GM12878 (cell line): ENCODE measurements around the gene DNAJC3. TPM values are rescaled to one million over a fixed set of nuclear protein-coding genes. Genes with fewer than 3 reads are reported as not detected.
"Not testable (repeated sequence)": the region's sequence is repeated elsewhere in the genome, so short reads cannot be mapped to it uniquely, and the experiment has no call there.

Source experiments
- ATAC-seq: fragments of 200-7000 bp; cut with Tn5 transposase; 3 replicates; pipeline ENCODE4 v1.9.1; 2020; ENCODE audit warnings: mild to moderate bottlenecking, moderate library complexity
- BruUV-seq: library from RNA; stranded (reverse); fragments of 400-500 nt; replicated peaks from 2 replicates; lab custom pipeline; 2021; lab: Mats Ljungman, UMichigan
- CTCF ChIA-PET: fragments of 300-600 bp; sonication (Branson Sonifier 250); formaldehyde crosslinking; extraction: SDS; loops from one replicate; lab custom pipeline; 2021; ENCODE audit warnings: inconsistent platforms; lab: Yijun Ruan, JAX
- POLR2A ChIA-PET: fragments of 350-600 bp; formaldehyde crosslinking; extraction: SDS; loops from one replicate; lab custom pipeline; 2021; ENCODE audit warnings: inconsistent platforms; lab: Charles Lee
- RAD21 ChIA-PET: fragments of 300-600 bp; sonication (Branson Sonifier 250); formaldehyde crosslinking; loops from one replicate; lab custom pipeline; 2023; ENCODE audit warnings: antibody characterized with exemption; ENCODE audit not compliant: unreplicated experiment; lab: Charles Lee
- SMC1A ChIA-PET: fragments of 300-600 bp; sonication (Branson Sonifier 250); formaldehyde crosslinking; loops from one replicate; lab custom pipeline; 2023; ENCODE audit not compliant: unreplicated experiment, uncharacterized antibody; lab: Charles Lee
- DNase-seq: peaks from one replicate; pipeline ENCODE4 v3.0.0-alpha.2; 2011; ENCODE audit warnings: low read depth, low spot score
- FAIRE-seq: peaks from 3 replicates; lab custom pipeline; 2011; peaks lifted over from hg19 to GRCh38; lab: Jason Lieb, UNC
- H2AFZ ChIP-seq: 2 replicates; pipeline ENCODE4 v1.6.0; 2011; ENCODE audit warnings: low read depth, low read length, control low read depth; ENCODE audit not compliant: control insufficient read depth
- H3K27ac ChIP-seq: 2 replicates; pipeline ENCODE4 v1.5.1; 2011; ENCODE audit warnings: control low read depth; ENCODE audit not compliant: control insufficient read depth, insufficient read depth
- H3K27me3 ChIP-seq, 2 experiments: replicated peaks in 1 of 2; 2 replicates each; pipeline versions ENCODE4 v1.6.0 to v1.6.1; 2011; ENCODE audit warnings: low read length in 1 of 2; ENCODE audit not compliant: control insufficient read depth in 2 of 2, insufficient read depth in 2 of 2
- H3K36me3 ChIP-seq, 2 experiments: 2 replicates each; pipeline ENCODE4 v1.5.1; 2011; ENCODE audit warnings: low read length in 1 of 2; ENCODE audit not compliant: control insufficient read depth in 2 of 2, insufficient read depth in 2 of 2
- H3K4me1 ChIP-seq: 2 replicates; pipeline ENCODE4 v1.6.1; 2011; ENCODE audit warnings: mild to moderate bottlenecking, low read length, moderate library complexity, mixed read lengths; ENCODE audit not compliant: control insufficient read depth, insufficient read depth
- H3K4me2 ChIP-seq: 2 replicates; pipeline ENCODE4 v1.6.0; 2011; ENCODE audit warnings: control low read depth; ENCODE audit not compliant: control insufficient read depth, insufficient read depth
- H3K4me3 ChIP-seq: fragments of 200-600 bp; sonication (generic); 2 replicates; pipeline ENCODE4 v1.5.1; 2016
- H3K79me2 ChIP-seq: 2 replicates; pipeline ENCODE4 v1.6.0; 2011; ENCODE audit warnings: low read length; ENCODE audit not compliant: control insufficient read depth, insufficient read depth
- H3K9ac ChIP-seq: 2 replicates; pipeline ENCODE4 v1.8.0; 2011; ENCODE audit warnings: low read length, control low read depth, mixed read lengths; ENCODE audit not compliant: control insufficient read depth, insufficient read depth
- H3K9me3 ChIP-seq: replicated peaks from 3 replicates; pipeline ENCODE4 v1.5.1; 2011; ENCODE audit warnings: mild to moderate bottlenecking, low read length; ENCODE audit not compliant: control insufficient read depth, insufficient read depth
- H4K20me1 ChIP-seq: 2 replicates; pipeline ENCODE4 v1.6.0; 2011; ENCODE audit not compliant: control insufficient read depth, insufficient read depth
- IKZF1 ChIP-seq: fragments of 450-650 bp; conservative IDR thresholded peaks from 2 replicates; pipeline ENCODE4 v1.6.1; 2017; ENCODE audit warnings: antibody characterized with exemption, mild to moderate bottlenecking
- SMAD5 ChIP-seq: IDR thresholded peaks from 2 replicates; pipeline ENCODE4 v1.6.1; 2016; ENCODE audit warnings: antibody characterized with exemption, low read depth
- WGBS: methylation state at CpG from one replicate; pipeline ENCODE4 v1.1.6; 2016; ENCODE audit warnings: low lambda C conversion rate; ENCODE audit not compliant: insufficient replicate concordance, insufficient coverage; ENCODE audit errors: missing lambda C conversion rate; 5-methylcytosine and 5-hydroxymethylcytosine counted together
- in situ Hi-C: fragments of 300-500 bp; cut with MboI; formaldehyde crosslinking; loops from 9 replicates; pipeline ENCODE4 v1.14.3; 2018; ENCODE audit warnings: mixed read lengths
- intact Hi-C: fragments of 100-400 bp; cut with micrococcal nuclease; formaldehyde crosslinking; loops from one replicate; pipeline ENCODE4 v1.14.2; 2022; ENCODE audit not compliant: unreplicated experiment
- polyA plus RNA-seq, 11 experiments: library from polyadenylated mRNA; depleted of rRNA in 4 of 11; unstranded in 6 of 11; stranded (reverse) in 5 of 11; fragments of >200 nt; fragmentation: Nextera tagmentation in 4 of 11; fragmentation: Illumina TruSeq in 1 of 11; extraction: Ambion mirVana in 4 of 11; extraction: Trizol in 1 of 11; gene quantifications; 1 replicate in 1 of 11; 2 replicates in 10 of 11; pipeline versions ENCODE4 v1.2.1 to v1.2.3, GENCODE V29; 2011 to 2016; ENCODE audit warnings: inconsistent platforms in 2 of 11, missing spikeins in 2 of 11, low read depth in 1 of 11
- total RNA-seq, 4 experiments: library from RNA; depleted of rRNA in 3 of 4; stranded (reverse); fragments of >200 nt in 3 of 4; fragmentation: Illumina TruSeq in 1 of 4; extraction: Trizol in 1 of 4; gene quantifications; 2 replicates each; pipeline versions ENCODE4 v1.2.1 to v1.2.3, GENCODE V29; 2013 to 2021
- TF ChIP-seq, protein P1 (sequence below): IDR thresholded peaks from 2 replicates; pipeline ENCODE4 v1.6.1; 2011; ENCODE audit warnings: low read depth, low read length, improper control_type of control experiment, borderline replicate concordance
- TF ChIP-seq, protein P2 (sequence below): fragments of 450-650 bp; IDR thresholded peaks from 2 replicates; pipeline ENCODE4 v1.6.1; 2017; ENCODE audit warnings: low read depth, mild to moderate bottlenecking, moderate library complexity

The DNAJC3 gene
- total and polyA plus RNA-seq, 10 of the 15 experiments (the other 5 are each of a cell fraction or from before 2014, with no cell fraction given), result 9.3 to 37.4 (median 19.0) TPM

DNA sequence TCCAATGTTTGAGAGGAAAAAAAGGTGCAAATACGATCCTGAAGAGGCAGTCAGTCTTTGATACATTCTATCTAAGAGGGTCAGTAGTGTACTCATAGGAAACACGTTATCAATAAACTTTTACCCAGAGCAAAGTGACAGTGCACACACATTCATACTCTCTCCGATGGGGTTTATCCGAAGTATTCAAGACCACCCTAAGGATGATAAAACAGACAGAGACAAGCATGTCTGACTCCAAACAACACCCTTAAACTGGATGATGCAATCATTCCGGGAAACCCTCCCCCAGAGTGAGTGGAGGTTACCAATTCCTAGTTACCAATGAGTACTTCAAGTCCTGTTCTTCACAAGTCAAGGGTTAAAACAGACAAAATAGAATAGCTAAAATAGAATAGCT, 79.1 kb downstream of the DNAJC3 start (continued):
- TF ChIP-seq, protein P1, sequence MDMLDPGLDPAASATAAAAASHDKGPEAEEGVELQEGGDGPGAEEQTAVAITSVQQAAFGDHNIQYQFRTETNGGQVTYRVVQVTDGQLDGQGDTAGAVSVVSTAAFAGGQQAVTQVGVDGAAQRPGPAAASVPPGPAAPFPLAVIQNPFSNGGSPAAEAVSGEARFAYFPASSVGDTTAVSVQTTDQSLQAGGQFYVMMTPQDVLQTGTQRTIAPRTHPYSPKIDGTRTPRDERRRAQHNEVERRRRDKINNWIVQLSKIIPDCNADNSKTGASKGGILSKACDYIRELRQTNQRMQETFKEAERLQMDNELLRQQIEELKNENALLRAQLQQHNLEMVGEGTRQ, result no peak
- no peak for TF ChIP-seq IKZF1
- TF ChIP-seq, protein P2, sequence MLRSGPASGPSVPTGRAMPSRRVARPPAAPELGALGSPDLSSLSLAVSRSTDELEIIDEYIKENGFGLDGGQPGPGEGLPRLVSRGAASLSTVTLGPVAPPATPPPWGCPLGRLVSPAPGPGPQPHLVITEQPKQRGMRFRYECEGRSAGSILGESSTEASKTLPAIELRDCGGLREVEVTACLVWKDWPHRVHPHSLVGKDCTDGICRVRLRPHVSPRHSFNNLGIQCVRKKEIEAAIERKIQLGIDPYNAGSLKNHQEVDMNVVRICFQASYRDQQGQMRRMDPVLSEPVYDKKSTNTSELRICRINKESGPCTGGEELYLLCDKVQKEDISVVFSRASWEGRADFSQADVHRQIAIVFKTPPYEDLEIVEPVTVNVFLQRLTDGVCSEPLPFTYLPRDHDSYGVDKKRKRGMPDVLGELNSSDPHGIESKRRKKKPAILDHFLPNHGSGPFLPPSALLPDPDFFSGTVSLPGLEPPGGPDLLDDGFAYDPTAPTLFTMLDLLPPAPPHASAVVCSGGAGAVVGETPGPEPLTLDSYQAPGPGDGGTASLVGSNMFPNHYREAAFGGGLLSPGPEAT, result no peak
- no peak for TF ChIP-seq SMAD5

DNA sequence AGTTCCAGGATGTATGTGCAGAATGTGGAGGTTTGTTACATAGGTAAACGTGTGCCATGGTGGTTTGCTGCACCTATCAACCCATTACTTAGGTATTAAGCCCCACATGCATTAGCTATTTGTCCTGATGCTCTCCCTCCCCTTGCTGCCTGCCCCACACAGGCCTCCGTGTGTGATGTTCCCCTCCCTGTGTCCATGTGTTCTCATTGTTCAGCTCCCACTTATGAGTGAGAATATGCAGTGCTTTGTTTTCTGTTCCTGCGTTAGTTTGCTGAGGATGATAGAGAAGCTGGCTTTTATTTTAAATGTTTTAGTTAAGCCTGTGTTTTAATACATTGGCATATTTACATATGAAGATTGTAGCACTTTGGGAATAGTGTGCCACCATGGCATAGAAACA, 85.7 kb downstream of the DNAJC3 start:
- H4K20me1 ChIP-seq, ATAC-seq, H3K9me3 ChIP-seq, H3K4me3 ChIP-seq, BruUV-seq, intact Hi-C loops, H3K27me3 ChIP-seq, H3K27ac ChIP-seq, H3K4me1 ChIP-seq, H2AFZ ChIP-seq, FAIRE-seq, DNase-seq, H3K9ac ChIP-seq, H3K4me2 ChIP-seq, in situ Hi-C loops, H3K79me2 ChIP-seq: not testable (repeated sequence)
- SMC1A ChIA-PET, result interaction anchor here (0.8 to 1.8 kb wide), 5 partner anchors 9 to 28 kb away, joined by 3 to 8 read pairs (median 3); no protein-coding TSS in a partner anchor
- WGBS, result 98% methylated on average over 3 of the region's 3 CpGs
- CTCF ChIA-PET, result interaction anchor here (0.6 kb wide), 1 partner anchor 19 kb away, joined by 3 read pairs; no protein-coding TSS in a partner anchor
- POLR2A ChIA-PET, result interaction anchor here (0.8 to 2.1 kb wide), 2 partner anchors 12 to 86 kb away, joined by 3 to 4 read pairs; partner anchors contain the start of gene DNAJC3
- H3K36me3 ChIP-seq, result peaks cover 0 to 19% of the 10 kb centered on the region in 2 experiments; a peak in 3 of 4 replicates
- RAD21 ChIA-PET, result interaction anchor here (1.2 kb wide), 1 partner anchor 358 kb away, joined by 3 read pairs; no protein-coding TSS in a partner anchor
